Esophagus squamous epithelium (tissue), 5 donors: ENCODE data around the gene SLC29A1. TPM values are rescaled to one million over a fixed set of nuclear protein-coding genes. Genes with fewer than 3 reads are reported as not detected.
A peak's percentile ranks its signal among the peaks of the same experiment; 100 is the strongest.
"Not testable (repeated sequence)": the region's sequence is repeated elsewhere in the genome, so short reads cannot be mapped to it uniquely, and the experiment has no call there.

Experiments used
- DNase-seq: peaks from one replicate; lab custom pipeline; 2025; lab: John Stamatoyannopoulos, UW
- H3K27ac ChIP-seq, 4 donors: fragments of 200-600 bp; sonication (generic); one replicate each; pipeline ENCODE4 v1.5.1; 2016 to 2019; ENCODE audit warnings: mild to moderate bottlenecking in 1 of 4
- H3K27me3 ChIP-seq, 4 donors: fragments of 200-600 bp; sonication (generic); 1 replicate in 3 of 4; 2 replicates in 1 of 4; pipeline versions ENCODE4 v1.5.1 to v1.6.0; 2017 to 2021; ENCODE audit warnings: antibody characterized with exemption in 1 of 4
- H3K36me3 ChIP-seq, 3 donors: fragments of 200-600 bp; sonication (generic); one replicate each; pipeline ENCODE4 v1.5.1; 2016 to 2019
- H3K4me1 ChIP-seq, 3 donors: fragments of 200-600 bp; sonication (generic); one replicate each; pipeline ENCODE4 v1.5.1; 2017 to 2019
- H3K4me3 ChIP-seq, 4 donors: fragments of 200-600 bp; sonication (generic); 1 replicate in 3 of 4; 2 replicates in 1 of 4; pipeline ENCODE4 v1.5.1; 2016 to 2019; ENCODE audit warnings: mild to moderate bottlenecking in 2 of 4, moderate library complexity in 1 of 4
- H3K9me3 ChIP-seq, 3 donors: fragments of 200-600 bp; sonication (generic); one replicate each; pipeline ENCODE4 v1.5.1; 2016 to 2019
- CTCF ChIP-seq, 6 experiments: fragments of 450-650 bp in 4 of 6; fragments of 200-600 bp in 2 of 6; sonication (generic) in 2 of 6; IDR thresholded peaks; one replicate each; pipeline ENCODE4 v1.5.1; 2016 to 2019; ENCODE audit warnings: antibody characterized with exemption in 6 of 6, mild to moderate bottlenecking in 4 of 6, moderate library complexity in 4 of 6
- POLR2A ChIP-seq, 4 donors: fragments of 450-650 bp; IDR thresholded peaks; one replicate each; pipeline ENCODE4 v1.6.1; 2017; ENCODE audit warnings: antibody characterized with exemption in 4 of 4, mild to moderate bottlenecking in 4 of 4, moderate library complexity in 3 of 4
- WGBS, 2 donors: methylation state at CpG; one replicate each; pipeline ENCODE4 v1.1.5; 2018; 5-methylcytosine and 5-hydroxymethylcytosine counted together
- intact Hi-C: fragments of 100-400 bp; cut with DNase I; formaldehyde crosslinking; loops from one replicate; pipeline ENCODE4 v1.15.0; 2022
- total RNA-seq, 4 donors: library from RNA; depleted of rRNA; stranded (reverse); fragments of >200 nt; gene quantifications; one replicate each; pipeline ENCODE4 v1.1.0, GENCODE V29; 2016
- donor health status: DM: yes; HTN: yes; CAD: no.

Gene SLC29A1
- total RNA-seq, 4 donors from 2014 or later: 12.7 to 24.8 (median 22.3) TPM

- 69 to 96% methylated on average over 2 of the region's 2 CpGs for WGBS, 2 donors
- H3K4me3 ChIP-seq: no peak overlapping the region
Observed at GRCh38 chr6:44189257-44189656, 34.1 kb upstream of the SLC29A1 start.

GRCh38 chr6:44190715-44191114 is 32.7 kb upstream of the SLC29A1 start:
- 35 to 42% methylated on average over 2 of the region's 2 CpGs for WGBS, 2 donors
- TF ChIP-seq CTCF (IDR thresholded peaks at IDR 0.05): no peak
- no peak for TF ChIP-seq POLR2A (IDR thresholded peaks at IDR 0.05)
- no peaks in the 10 kb centered on the region for H3K36me3 ChIP-seq
- H3K27me3 ChIP-seq: no peaks in the 10 kb centered on the region
- H3K9me3 ChIP-seq: no peaks in the 10 kb centered on the region
- intact Hi-C loops: no loop called here
- peaks cover 0 to 8% (median 0%) of the 10 kb centered on the region in 3 donors for H3K4me1 ChIP-seq
- H3K27ac ChIP-seq: no peak overlapping the region
- no peak overlapping the region for H3K4me3 ChIP-seq
- no peak for DNase-seq

More at GRCh38 chr6:44189257-44189656, 34.1 kb upstream of the SLC29A1 start:
- peaks cover 0 to 4% (median 0%) of the 10 kb centered on the region in 4 donors for H3K27me3 ChIP-seq
- H3K4me1 ChIP-seq: peaks cover 0 to 23% (median 0%) of the 10 kb centered on the region in 3 donors
- intact Hi-C loops: no loop called here
- no peak overlapping the region for H3K27ac ChIP-seq
- no peaks in the 10 kb centered on the region for H3K9me3 ChIP-seq
- DNase-seq: no peak
- no peak for TF ChIP-seq CTCF (IDR thresholded peaks at IDR 0.05)
- TF ChIP-seq POLR2A (IDR thresholded peaks at IDR 0.05): no peak
- no peaks in the 10 kb centered on the region for H3K36me3 ChIP-seq

DNA sequence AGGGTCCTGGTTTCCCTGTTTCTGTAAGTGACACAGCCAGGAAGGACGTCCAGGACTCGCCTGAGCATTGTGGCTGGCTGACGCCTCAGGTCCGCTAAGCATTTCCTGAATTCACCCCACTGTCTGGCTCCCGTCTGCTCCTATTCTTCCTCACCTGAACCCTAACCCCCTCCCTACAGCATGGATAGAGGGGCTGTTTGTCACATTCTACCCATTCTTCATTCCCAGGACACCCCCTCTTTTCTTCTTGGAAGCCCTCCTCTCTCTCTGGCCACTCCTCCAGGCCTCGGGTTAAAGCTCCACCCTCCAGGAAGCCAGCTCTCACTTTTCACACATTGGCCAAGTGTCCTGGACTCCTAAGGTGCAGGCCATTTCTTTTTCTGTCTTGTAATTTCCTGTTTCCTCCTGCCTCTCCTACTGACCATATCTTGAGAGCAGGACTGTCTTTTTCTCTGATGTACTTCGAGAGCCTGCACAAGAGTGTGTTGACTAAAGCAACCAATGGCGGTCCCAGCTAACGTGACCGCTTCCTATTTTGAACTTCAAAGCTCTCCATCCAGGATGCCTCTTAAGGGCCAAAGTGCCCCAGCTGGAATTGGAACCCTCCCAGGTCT is 30.9 kb upstream of the SLC29A1 start:
- TF ChIP-seq POLR2A (IDR thresholded peaks at IDR 0.05) (no peak), CTCF (IDR thresholded peaks at IDR 0.05) (no peak)
- Histone ChIP-seq H3K9me3 (no peaks in the 10 kb centered on the region), H3K27me3 (no peaks in the 10 kb centered on the region), H3K36me3 (no peaks in the 10 kb centered on the region), H3K4me3 (peak overlapping the region in 2 of 4 donors; percentile 5 to 41), H3K4me1 (peaks cover 0 to 6% (median 0%) of the 10 kb centered on the region in 3 donors), H3K27ac (peak overlapping the region in 2 of 4 donors; percentile 50 to 61)
- no peak for DNase-seq
- 53 to 62% methylated on average over 10 of the region's 10 CpGs for whole genome bisulfite sequencing, 2 donors
- intact Hi-C loops: no loop called here

GRCh38 chr6:44193307-44193910 is 30.0 kb upstream of the SLC29A1 start:
- Histone ChIP-seq H3K9me3 (no peaks in the 10 kb centered on the region), H3K4me1 (peaks cover 0 to 8% (median 0%) of the 10 kb centered on the region in 3 donors), H3K27me3 (no peaks in the 10 kb centered on the region), H3K36me3 (no peaks in the 10 kb centered on the region), H3K4me3 (no peak overlapping the region), H3K27ac (no peak overlapping the region)
- TF ChIP-seq POLR2A (IDR thresholded peaks at IDR 0.05) (no peak), CTCF (IDR thresholded peaks at IDR 0.05) (no peak)
- 62 to 80% methylated on average over 8 of the region's 8 CpGs for WGBS, 2 donors
- intact Hi-C loops: no loop called here
- no peak for DNase-seq

DNA sequence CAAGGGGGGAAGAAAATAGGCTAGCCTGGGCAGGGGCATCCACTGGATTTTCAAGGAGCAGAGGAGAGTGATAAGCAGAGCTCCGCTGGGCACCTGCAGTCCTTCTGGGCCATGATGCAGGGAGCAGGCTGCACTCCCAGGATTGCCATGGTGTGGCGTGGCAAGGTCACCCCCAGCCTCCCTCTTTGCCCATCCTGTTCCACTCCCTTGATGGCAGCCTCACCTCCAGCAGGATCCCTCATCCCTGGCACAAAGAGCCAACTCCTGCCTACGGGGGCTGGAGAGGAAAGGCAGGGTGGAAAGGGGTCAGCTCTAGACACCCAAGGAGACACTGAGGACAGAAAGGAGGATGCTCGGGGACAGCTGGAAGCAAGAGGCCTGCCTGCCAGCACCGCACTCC is 29.1 kb upstream of the SLC29A1 start:
- DNase-seq: no peak
- Histone ChIP-seq H3K4me1 (peaks cover 0 to 16% (median 0%) of the 10 kb centered on the region in 3 donors), H3K27me3 (no peaks in the 10 kb centered on the region), H3K36me3 (no peaks in the 10 kb centered on the region), H3K9me3 (no peaks in the 10 kb centered on the region), H3K4me3 (no peak overlapping the region), H3K27ac (no peak overlapping the region)
- intact Hi-C loops: no loop called here
- TF ChIP-seq POLR2A (IDR thresholded peaks at IDR 0.05): no peak
- TF ChIP-seq CTCF (IDR thresholded peaks at IDR 0.05): no peak
- WGBS, 2 donors: 88 to 94% methylated on average over 3 to 5 of the region's 5 CpGs

GRCh38 chr6:44196351-44196750 is 27.0 kb upstream of the SLC29A1 start:
- not testable (repeated sequence) for H3K9me3 ChIP-seq

More at GRCh38 chr6:44196351-44196750, 27.0 kb upstream of the SLC29A1 start:
- H3K36me3 ChIP-seq, H3K27ac ChIP-seq, H3K4me3 ChIP-seq, H3K27me3 ChIP-seq, DNase-seq, intact Hi-C loops: not testable (repeated sequence)
- peaks cover 9 to 28% (median 10%) of the 10 kb centered on the region in 3 donors for H3K4me1 ChIP-seq
- 88 to 89% methylated on average over 10 of the region's 11 CpGs for WGBS, 2 donors
